HuH-7.5 (cell line): ENCODE measurements around the gene KCNC3.

Experiments
- DNase-seq: peaks from one replicate; pipeline ENCODE4 v3.0.0; 2011; ENCODE audit warnings: low spot score

Gene KCNC3

DNA sequence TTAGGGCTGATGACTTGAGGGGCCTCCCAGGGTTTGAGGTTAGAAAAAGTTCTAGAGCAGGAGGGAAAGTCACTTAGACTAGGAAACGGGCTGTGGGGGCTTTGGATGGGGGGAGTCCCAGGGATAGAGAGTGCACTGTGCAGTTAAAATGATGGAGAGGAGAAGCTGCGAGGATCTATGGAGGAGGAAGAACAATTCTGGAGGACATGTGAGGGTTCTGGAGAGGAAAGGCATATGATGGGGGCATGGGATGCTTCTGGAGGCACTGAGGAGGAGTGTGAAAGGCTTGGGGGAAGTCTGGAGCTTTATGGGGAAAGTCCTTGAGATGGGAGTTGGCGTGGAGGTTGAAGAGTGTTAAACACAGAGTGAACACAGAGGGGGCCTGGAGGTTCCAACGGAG, 2.2 kb downstream of the KCNC3 start:
- DNase-seq, result peak; percentile 11

- DNase-seq, result peak; percentile 22
Observed at GRCh38 chr19:50326101-50326664, 3.0 kb downstream of the KCNC3 start.

DNA sequence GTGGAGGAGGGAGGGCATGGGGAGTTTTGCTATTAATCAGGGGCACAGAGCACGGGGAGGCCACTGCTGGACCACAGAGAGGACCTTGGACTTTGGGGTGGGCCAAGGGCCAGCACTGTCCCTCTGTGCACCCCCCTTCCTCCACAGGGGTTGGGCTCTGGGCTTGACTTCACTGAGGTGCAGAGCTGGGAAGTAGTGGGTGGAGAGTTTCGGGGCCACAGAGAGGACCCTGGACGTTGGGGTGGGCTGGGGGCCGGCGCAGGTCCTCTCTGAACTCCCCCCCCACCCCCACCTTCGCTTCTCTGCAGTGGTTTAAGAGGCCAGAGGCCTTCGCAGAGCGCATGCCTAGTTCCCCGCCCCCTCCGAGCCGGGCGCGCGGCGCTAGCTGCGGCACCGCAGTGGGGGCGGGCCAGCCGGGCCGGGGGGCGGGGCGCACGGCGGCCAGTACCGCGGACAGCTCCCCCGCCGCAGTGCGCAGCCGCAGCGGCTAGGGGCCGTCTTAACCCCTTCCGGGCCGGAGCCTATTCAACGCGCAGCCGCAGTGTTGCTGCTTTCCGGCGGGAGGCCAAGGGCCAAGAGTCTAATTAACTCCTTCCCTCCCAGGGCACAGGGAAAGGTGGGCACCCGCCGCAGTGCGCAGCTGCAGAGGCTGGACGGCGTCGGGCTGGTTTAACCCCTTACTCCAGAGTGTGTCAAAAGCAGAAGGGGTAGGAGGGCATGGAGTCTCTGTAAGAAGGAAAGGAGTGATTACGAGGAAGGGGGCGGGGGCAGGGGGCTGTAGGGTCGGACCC, 3.7 kb downstream of the KCNC3 start:
- peak; percentile 100 for DNase-seq

GRCh38 chr19:50324331-50324730, 4.8 kb downstream of the KCNC3 start:
- DNase-seq, result peak; percentile 8

- no peak for DNase-seq
Observed at GRCh38 chr19:50323782-50324133, 5.4 kb downstream of the KCNC3 start.

DNA sequence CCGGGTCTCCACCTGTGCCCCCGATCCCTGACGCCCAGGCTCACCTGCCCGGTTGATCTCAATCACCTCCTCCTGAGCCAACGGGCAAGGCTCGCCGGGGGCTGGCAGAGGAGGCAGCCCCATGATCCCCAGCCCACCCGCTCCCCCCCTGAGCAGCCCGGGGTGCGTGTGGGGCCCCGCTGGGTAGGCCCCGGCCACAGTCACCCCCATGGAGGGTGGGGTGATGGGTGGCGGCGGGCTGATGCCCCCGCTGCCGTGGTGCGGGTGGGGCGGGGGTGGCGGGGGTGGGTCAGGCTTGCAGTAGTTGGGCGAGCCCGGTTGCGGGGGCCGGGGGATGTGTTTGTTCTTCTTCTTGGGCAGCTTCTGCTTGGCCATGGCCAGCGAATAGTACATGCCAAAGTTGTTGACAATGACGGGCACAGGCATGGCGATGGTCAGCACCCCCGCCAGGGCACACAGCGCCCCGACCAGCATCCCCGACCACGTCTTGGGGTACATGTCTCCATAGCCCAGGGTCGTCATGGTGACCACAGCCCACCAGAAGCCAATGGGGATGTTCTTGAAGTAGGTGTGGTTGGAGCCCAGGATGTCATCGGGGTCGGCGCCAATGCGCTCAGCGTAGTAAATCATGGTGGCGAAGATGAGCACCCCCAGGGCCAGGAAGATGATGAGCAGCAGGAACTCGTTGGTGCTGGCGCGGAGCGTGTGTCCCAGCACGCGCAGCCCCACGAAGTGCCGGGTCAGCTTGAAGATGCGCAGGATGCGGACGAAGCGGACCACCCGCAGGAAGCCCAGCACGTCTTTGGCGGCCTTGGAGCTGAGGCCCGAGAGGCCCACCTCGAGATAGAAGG, 6.0 kb downstream of the KCNC3 start:
- DNase-seq, result no peak

- DNase-seq, result no peak
Observed at GRCh38 chr19:50322234-50322633, 6.9 kb downstream of the KCNC3 start.

GRCh38 chr19:50321831-50322230, 7.3 kb downstream of the KCNC3 start:
- no peak for DNase-seq

GRCh38 chr19:50320596-50320995, 8.6 kb downstream of the KCNC3 start:
- DNase-seq, result no peak

DNA sequence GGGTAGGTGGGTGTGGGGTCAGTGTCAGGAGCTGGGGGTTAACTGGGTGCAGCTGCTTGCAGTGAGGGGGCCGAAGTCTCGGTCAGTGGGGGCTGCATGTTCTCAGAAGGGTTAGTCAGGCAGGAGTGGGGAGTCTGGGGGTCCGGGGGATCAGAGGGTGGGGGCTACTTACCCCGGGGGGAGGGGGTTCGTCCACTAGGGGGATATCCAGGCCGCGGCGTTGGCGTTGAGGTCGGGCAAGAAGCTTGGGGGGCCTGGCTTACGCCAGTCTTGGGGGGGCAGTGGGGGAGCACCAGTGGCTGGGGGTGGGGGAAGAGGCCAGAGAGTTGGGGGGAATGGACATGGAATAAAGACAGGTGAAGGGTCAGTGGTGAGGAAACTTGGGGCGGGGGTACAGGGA, 9.1 kb downstream of the KCNC3 start:
- no peak for DNase-seq

GRCh38 chr19:50319156-50319555, 10.0 kb downstream of the KCNC3 start:
- no peak for DNase-seq

DNA sequence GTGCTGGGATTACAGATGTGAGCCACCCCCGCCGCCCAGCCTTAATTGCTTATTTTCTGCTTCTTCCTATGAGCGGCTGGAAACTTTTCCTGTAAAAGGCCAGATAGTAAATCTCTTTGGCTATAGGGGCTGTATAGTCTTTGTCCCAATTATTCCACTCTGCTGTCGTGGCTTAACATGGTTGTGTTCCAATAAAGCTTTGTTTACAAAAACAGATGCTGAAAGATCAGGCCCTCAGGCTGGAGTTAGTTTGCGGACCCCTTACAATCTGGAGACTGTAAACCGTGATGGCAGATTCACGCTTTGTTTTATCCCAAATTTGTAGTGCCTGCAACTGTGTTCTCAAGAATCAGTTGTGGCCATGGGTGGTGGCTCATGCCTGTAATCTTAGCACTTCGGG, 10.7 kb downstream of the KCNC3 start:
- DNase-seq, result no peak

DNA sequence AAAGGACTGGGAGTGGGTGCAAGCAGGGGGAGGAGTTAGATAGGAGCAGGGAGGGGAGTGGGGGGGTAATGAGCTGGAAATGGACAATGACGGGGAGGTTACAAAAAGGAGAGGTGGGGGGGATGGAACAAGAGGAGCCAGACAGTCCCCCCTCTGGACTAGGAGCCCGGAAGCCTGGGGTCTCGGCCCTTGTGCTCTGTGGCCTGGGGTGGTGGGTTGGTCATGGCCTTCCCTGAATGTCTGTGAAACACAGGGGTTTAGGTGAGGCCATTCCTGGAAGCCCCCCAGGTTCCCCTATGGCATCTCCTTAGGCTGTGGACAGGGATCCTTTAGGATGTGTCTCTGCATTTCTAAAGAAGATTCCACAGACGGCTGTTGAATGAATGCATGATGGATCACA, 12.1 kb downstream of the KCNC3 start:
- no peak for DNase-seq

DNA sequence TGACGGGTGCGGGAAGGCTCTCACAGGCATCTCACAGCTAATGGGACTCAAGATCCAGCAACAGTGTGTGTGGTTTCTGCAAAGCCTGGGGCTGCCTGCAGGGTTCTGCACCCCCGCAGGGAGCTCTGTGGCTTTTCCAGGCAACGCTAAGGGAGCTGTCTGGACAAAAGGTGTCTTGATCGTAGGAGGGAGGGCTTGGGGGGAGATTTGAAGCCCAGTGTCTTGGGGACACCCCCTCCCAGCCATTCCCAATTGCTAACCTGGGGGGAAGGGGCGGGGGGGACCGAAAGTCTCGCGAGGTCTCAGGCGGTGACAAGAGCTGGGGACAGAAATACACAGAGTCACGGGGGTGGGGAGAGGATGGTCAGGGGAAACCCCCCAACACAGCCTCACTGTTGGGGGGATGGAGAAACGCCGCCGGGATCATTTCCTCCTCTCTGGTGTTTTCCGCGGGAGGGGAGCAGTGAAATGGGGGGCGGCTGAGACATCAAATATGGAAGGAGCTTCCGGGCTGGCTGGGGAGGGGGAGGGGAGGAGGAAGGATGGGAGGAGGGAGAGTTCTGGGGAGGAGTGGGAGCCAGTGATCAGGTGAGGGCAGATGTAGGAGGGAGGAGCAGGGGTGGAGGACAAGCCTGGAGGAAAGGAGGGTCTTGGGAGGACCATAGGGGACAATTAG, 13.3 kb downstream of the KCNC3 start:
- no peak for DNase-seq

DNA sequence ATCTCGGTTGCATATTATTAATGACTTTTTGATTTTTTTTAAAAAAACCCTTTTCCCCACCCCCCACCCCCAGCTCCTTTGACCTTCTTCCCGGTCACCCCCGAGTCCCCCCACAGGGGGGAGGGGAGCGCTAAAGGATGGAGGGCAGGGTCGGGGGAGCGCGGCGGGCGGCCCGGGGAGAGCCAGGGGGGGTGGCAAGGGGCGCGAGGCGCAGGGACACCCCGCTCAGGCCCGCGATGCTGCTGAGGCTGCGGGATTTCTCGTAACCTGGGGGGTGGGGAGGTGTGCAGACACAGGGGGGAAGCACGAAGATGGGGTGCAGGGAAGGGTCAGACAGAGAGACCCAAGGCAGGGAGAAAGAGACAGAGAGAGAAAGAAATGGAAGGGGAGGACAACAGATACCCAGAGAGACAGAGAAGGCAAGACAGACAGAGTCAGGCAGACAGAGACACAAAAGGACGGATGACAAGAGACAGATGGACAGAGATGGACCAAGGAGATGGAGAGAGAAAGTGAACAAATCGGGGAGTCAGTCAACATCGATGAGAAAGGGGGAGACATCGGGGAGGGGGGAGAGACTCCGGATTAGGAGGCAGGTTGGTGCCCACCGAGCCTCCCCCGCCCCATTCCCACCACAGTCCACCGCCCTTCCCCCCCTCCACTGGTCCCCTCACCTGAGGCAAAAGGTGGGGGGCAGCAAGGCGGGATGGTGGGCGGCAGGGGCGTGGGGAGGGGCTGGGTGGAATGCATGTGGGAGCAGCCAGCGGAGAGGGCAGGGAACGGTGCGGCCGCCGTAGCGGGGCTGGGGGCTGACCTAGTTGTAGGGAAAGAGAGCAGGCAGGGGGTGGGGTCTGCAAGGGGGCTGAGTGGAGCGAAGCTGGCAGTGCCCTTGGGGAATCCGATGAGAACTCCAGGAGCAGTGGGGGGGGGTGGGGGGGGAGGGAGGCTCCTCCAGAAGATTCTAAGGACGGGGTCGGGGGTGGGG, 14.2 kb downstream of the KCNC3 start:
- DNase-seq, result no peak

GRCh38 chr19:50313812-50314536, 15.2 kb downstream of the KCNC3 start:
- no peak for DNase-seq

GRCh38 chr19:50312967-50313811, 16.0 kb downstream of the KCNC3 start:
- DNase-seq, result no peak

GRCh38 chr19:50311723-50312635, 17.2 kb downstream of the KCNC3 start:
- DNase-seq, result no peak
